HG03280 (cell line): ENCODE data around the gene PTCRA.

Source experiments
- ATAC-seq: cut with Tn5 transposase; IDR thresholded peaks from one replicate; pipeline ENCODE4 v1.9.1; 2021; ENCODE audit warnings: mild to moderate bottlenecking, moderate library complexity; ENCODE audit not compliant: unreplicated experiment

PTCRA gene

DNA sequence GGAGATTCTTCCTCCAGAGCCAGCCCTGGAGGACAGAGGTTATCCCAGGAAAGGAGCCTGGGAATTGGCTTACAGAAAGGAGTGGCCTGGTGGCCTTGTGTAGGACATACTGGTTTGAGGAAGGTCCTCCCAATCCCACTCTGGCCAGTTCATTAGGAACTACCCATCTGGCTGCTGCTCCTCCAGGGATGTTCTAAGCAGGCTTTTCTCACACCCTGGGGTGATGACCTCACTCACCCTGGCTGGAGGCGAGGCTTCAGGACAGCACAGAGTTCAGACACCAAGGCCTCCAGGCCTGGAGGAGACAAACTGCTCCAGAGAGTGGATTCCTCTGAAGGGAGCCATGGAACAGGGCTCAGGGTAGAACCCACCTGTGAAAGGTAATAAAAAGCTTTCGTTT, 53.6 kb downstream of the PTCRA start:
- no peak for ATAC-seq

DNA sequence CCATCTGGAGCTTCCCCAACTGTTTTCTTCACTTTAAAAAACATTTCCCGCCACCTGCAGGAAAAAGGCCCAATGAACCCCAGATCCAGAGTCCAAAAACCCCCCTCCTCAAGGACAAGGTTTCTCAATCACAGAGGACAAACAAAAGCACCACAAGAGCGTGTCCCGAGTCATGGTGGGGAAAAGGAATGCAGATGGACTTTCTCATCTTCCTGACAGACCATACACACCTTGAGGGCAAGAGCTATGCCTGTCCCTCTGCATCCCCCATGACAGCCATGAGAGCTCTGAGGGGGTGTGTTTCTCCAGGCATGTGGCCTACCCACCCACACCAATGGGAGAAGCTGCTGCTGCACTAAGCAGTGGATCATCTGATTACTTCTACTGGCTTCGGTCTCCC, 54.1 kb downstream of the PTCRA start:
- ATAC-seq = no peak

DNA sequence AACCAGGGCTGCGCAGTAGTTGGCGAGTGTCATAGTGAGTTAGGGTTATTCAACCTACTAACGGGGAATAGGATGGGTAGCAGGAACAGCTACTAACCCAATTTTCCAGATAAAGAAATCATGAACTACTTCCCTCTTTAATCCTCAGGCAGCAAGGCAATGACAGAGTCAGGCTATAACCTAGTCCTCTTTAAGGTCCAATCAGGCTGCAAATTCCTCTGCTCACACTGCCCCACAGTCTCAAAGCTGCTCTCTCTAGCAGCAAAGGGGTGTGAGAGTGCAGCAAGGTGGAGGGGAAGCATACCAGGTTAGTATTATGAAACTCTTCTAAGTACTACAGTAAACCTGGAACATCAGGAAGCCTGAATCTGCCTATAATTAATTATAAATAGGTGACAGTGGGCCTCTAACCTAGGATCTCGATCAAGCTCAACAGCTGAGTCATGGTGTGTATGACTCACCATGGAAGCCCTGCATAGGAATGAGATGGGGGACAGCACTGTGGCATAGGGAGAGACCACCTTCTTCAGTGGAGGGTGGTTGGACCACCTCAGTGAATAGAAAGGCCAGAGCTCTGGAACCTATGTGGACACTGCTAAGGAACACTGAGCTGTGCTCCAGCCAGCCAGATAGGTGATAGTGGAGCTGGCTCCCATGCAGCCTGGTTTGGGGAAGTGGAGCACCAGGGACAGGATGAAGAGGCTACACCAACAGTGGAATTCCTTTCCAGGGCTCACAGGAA, 55.2 kb downstream of the PTCRA start:
- ATAC-seq = no peak

DNA sequence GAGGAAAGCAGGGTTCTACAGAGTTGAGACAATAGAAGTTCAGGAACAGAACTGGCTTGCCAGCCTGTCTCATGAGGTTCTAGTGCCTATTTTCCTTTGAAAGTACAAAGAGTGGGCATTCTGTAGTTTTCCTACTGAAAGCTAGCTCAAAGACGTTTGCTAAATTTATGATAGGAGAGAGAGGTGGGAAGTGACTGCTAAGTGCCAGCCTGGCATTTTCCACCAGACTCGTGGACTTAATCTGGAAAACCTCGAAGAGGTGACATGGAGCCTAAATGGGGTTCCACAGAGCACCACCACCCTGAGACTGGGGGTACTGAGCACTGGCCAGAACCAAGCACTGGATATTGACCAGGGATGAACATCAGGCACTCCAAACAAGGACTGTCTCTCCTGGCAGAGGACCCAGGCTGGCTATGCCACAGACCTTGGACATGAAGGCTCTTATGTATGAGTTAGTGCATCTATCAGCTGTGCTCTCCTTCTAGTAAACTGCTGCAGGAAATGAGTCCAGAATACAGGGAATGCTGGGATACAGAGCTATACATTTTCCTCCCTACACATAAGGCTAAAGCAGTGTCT, 56.0 kb downstream of the PTCRA start:
- no peak for ATAC-seq

DNA sequence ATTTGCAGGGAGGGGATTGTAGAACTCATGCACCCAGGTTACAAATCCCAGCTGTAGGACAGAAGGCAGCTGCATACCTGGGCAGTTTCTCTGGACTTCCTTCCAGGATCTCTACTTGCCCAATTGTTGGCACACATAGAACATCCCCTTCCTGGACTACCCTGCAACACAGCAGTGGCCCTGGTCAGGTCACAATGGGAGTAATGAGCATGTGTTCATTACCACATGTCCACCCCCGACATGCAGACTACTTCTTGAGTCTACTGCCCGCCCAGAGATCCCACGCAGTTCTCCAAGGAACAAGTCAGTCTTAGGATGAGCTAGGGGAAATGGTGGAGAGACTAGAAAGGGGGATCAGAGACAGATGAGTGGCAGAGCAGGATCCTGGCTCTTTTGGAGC, 58.1 kb downstream of the PTCRA start:
- ATAC-seq = no peak

DNA sequence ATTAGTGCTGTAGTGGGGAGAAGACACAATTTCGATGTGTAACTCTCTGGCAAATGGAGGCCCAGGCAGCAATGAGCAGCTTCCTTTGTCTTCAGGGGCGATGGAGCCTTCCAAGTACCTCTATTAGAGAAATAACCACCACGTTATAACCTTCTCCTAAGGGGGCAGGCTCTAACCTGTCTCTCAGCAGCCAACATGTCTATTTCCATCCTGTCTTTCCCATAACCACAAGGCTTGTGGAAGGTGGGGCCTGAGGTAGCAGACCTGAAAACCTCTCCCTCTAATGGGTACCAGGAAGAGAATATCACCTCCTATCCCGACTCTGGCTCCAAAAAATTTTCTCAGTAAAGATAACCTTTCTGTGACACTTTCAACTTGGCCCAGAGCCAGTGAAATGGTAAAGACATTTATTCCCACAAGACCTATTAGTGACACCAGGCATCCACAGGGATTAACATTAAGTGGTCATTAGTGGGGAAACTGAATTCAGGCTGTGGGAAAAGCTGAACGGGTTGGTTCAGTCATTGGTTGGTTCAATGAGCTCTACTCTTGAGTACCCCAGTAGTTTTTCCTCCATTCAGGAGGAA, 59.2 kb downstream of the PTCRA start:
- ATAC-seq = no peak
